Measurements from ENCODE around the gene ATG13. TPM values are rescaled to one million over a fixed set of nuclear protein-coding genes. Genes with fewer than 3 reads are reported as not detected.

Gene ATG13
- total and polyA plus RNA-seq, 2 of the 8 experiments (the other 6 are each of a cell fraction or from before 2014, with no cell fraction given): 65.0 to 77.4 TPM

GRCh38 chr11:46612326-46612725 lies 5.0 kb upstream of the ATG13 start:
- Histone ChIP-seq H2AFZ (ENCODE audit: low read length) (no peak overlapping the region), H3K9ac (replicated peaks in 1 of 4; ENCODE audit: extremely low read depth in 1 of 4, low read depth in 3 of 4, low read length in 3 of 4) (no peak overlapping the region), H3K9me3 (ENCODE audit: insufficient read depth in 2 of 2, low read depth in 1 of 2, low read length in 1 of 2) (no peaks in the 10 kb centered on the region), H3K27me3 (replicated peaks in 1 of 4; ENCODE audit: control insufficient read depth in 3 of 4, extremely low read depth in 1 of 4, insufficient read depth in 3 of 4, low read length in 3 of 4) (no peaks in the 10 kb centered on the region), H4K5ac (ENCODE audit: insufficient read length, low read depth, low read length) (no peak overlapping the region), H2BK120ac (replicated peaks; ENCODE audit: low read depth, low read length) (no peak overlapping the region), H3K4ac (replicated peaks; ENCODE audit: insufficient read length, low read depth, low read length) (no peak overlapping the region), H4K8ac (ENCODE audit: extremely low read depth, insufficient read depth, low read length) (no peak overlapping the region), H2BK20ac (ENCODE audit: low read length) (no peak overlapping the region), H3K79me1 (ENCODE audit: low read depth, low read length) (0 out of 2 replicates have a peak, but pooled peaks cover 2% of the 10 kb centered on the region), H3K4me1 (replicated peaks in 1 of 4; ENCODE audit: control insufficient read depth in 3 of 4, insufficient read depth in 4 of 4, low read length in 3 of 4) (no peaks in the 10 kb centered on the region; a peak in 1 of 7 replicates), H3K79me2 (ENCODE audit: control insufficient read depth in 1 of 2, insufficient read depth in 2 of 2, low read length in 2 of 2) (no peaks in the 10 kb centered on the region), H3K36me3 (ENCODE audit: control insufficient read depth in 2 of 4, insufficient read depth in 4 of 4, low read length in 3 of 4) (no peaks in the 10 kb centered on the region), H3K23ac (ENCODE audit: insufficient read length) (no peak overlapping the region), H2BK15ac (ENCODE audit: low read length) (no peak overlapping the region), H3K23me2 (ENCODE audit: low read depth, low read length) (0 out of 2 replicates have a peak, but pooled peaks cover 1% of the 10 kb centered on the region), H4K91ac (replicated peaks; ENCODE audit: insufficient read length, low read length) (no peak overlapping the region), H3K4me3 (ENCODE audit: extremely low read depth in 1 of 4, insufficient read depth in 2 of 4, low read depth in 3 of 4, low read length in 4 of 4) (no peak overlapping the region), H3K27ac (ENCODE audit: low read depth, low read length) (no peak overlapping the region), H4K20me1 (replicated peaks in 1 of 2; ENCODE audit: control insufficient read depth in 1 of 2, insufficient read depth in 2 of 2, low read length in 2 of 2) (no peaks in the 10 kb centered on the region), H2BK12ac (ENCODE audit: low read depth, low read length) (no peak overlapping the region), H3K4me2 (ENCODE audit: insufficient read depth in 1 of 2, low read depth in 2 of 2, low read length in 2 of 2) (no peak overlapping the region), H3K56ac (replicated peaks; ENCODE audit: insufficient read length, low read depth, low read length) (no peak overlapping the region), H3K18ac (ENCODE audit: extremely low read depth, low read length) (no peak overlapping the region), H2AK5ac (ENCODE audit: low read depth, low read length) (no peak overlapping the region), H3K14ac (ENCODE audit: insufficient read length) (no peak overlapping the region), H2BK5ac (ENCODE audit: low read depth, low read length) (no peak overlapping the region)
- DNase-seq (ENCODE audit: low read depth in 1 of 2, low spot score in 2 of 2) (no peak), FAIRE-seq (no peak)
- CTCF ChIA-PET (ENCODE audit: partially characterized antibody): interaction anchor here (0.6 to 1.6 kb wide), 5 partner anchors 13 to 142 kb away, joined by 3 to 8 read pairs (median 6); no protein-coding TSS in a partner anchor
- 84% methylated on average over 2 of the region's 2 CpGs; no CpG with 5 or more reads in 1 of the 2 experiments for WGBS, 2 experiments (ENCODE audit: extremely low coverage in 1 of 2, insufficient coverage in 1 of 2, insufficient read length in 1 of 2, insufficient replicate concordance in 2 of 2, low coverage in 1 of 2, low lambda C conversion rate in 2 of 2, missing lambda C conversion rate in 1 of 2)
- POLR2A ChIA-PET (ENCODE audit: partially characterized antibody): interaction anchor here (0.9 kb wide), 1 partner anchor 18 kb away, joined by 3 read pairs; the partner anchor contains the start of gene AMBRA1
- no peak for TF ChIP-seq USF2 (IDR thresholded peaks at IDR 0.05; ENCODE audit: low read length)

Data from H1 (cell line).